Karpas-422 (cell line): ENCODE measurements around the gene KCTD6. TPM values are rescaled to one million over a fixed set of nuclear protein-coding genes. Genes with fewer than 3 reads are reported as not detected.

Experiments
- DNase-seq: peaks from one replicate; pipeline ENCODE4 v3.0.0-alpha.2; 2015
- H2AFZ ChIP-seq: fragments of 200-600 bp; sonication (generic); 2 replicates; pipeline ENCODE4 v1.6.1; 2014; ENCODE audit warnings: antibody characterized with exemption, low read length, mixed read lengths
- H3K27ac ChIP-seq: fragments of 200-600 bp; sonication (generic); 2 replicates; pipeline ENCODE4 v1.5.1; 2014; ENCODE audit warnings: mild to moderate bottlenecking, low read length, moderate library complexity
- H3K27me3 ChIP-seq: fragments of 200-600 bp; sonication (generic); 2 replicates; pipeline ENCODE4 v1.6.1; 2014; ENCODE audit warnings: low read length, mixed read lengths
- H3K36me3 ChIP-seq: fragments of 200-600 bp; sonication (generic); 2 replicates; pipeline ENCODE4 v1.6.1; 2014; ENCODE audit warnings: low read length, mixed read lengths; ENCODE audit not compliant: insufficient read depth
- H3K4me1 ChIP-seq: fragments of 200-600 bp; sonication (generic); 2 replicates; pipeline ENCODE4 v1.6.1; 2014; ENCODE audit warnings: mild to moderate bottlenecking, low read length, mixed read lengths
- H3K4me2 ChIP-seq: fragments of 200-600 bp; sonication (generic); 2 replicates; pipeline ENCODE4 v1.6.1; 2014; ENCODE audit warnings: low read length, low read depth, mild to moderate bottlenecking; ENCODE audit not compliant: poor library complexity, severe bottlenecking
- H3K4me3 ChIP-seq: fragments of 200-600 bp; sonication (generic); 2 replicates; pipeline ENCODE4 v1.5.1; 2014; ENCODE audit warnings: mild to moderate bottlenecking, antibody characterized with exemption, low read length, mixed read lengths
- H3K79me2 ChIP-seq: fragments of 200-600 bp; sonication (generic); 2 replicates; pipeline ENCODE4 v1.6.1; 2014; ENCODE audit warnings: mild to moderate bottlenecking, low read length, mixed read lengths
- H3K9ac ChIP-seq: fragments of 200-600 bp; sonication (generic); 2 replicates; pipeline ENCODE4 v1.6.0; 2014; ENCODE audit warnings: low read length
- H3K9me2 ChIP-seq: fragments of 200-600 bp; sonication (generic), shearing (Covaris generic); replicated peaks from 2 replicates; pipeline ENCODE4 v1.6.0; 2014; ENCODE audit warnings: mild to moderate bottlenecking, low read length, moderate library complexity; ENCODE audit not compliant: insufficient read depth
- H3K9me3 ChIP-seq: fragments of 300-700, 200-600 bp; sonication (generic); 2 replicates; pipeline ENCODE4 v1.6.1; 2014; ENCODE audit warnings: low read length, mixed read lengths
- H4K20me1 ChIP-seq: fragments of 200-600 bp; sonication (generic); 2 replicates; pipeline ENCODE4 v1.6.1; 2014; ENCODE audit warnings: mild to moderate bottlenecking, antibody characterized with exemption, low read length, low read depth; ENCODE audit not compliant: insufficient read depth
- total RNA-seq: library from RNA; depleted of rRNA; stranded (reverse); fragments of >200 nt; shearing (Covaris generic); gene quantifications from 2 replicates; pipeline ENCODE4 v1.2.3, GENCODE V29; 2014; ENCODE audit warnings: low replicate concordance

KCTD6 gene
- total RNA-seq, 1 experiment from 2014 or later = 17.9 TPM

GRCh38 chr3:58478781-58479180, 13.1 kb upstream of the KCTD6 start:
- Histone ChIP-seq H3K4me2 (no peak overlapping the region), H3K9me2 (no peaks in the 10 kb centered on the region), H3K79me2 (no peaks in the 10 kb centered on the region), H3K9ac (no peak overlapping the region), H3K27me3 (no peaks in the 10 kb centered on the region), H3K36me3 (no peaks in the 10 kb centered on the region), H2AFZ (no peak overlapping the region), H4K20me1 (no peaks in the 10 kb centered on the region), H3K4me1 (peaks cover 29% of the 10 kb centered on the region), H3K9me3 (no peaks in the 10 kb centered on the region), H3K27ac (no peak overlapping the region), H3K4me3 (no peak overlapping the region)
- DNase-seq = no peak

GRCh38 chr3:58480309-58480708, 11.6 kb upstream of the KCTD6 start:
- Histone ChIP-seq H3K27ac (no peak overlapping the region), H3K79me2 (no peaks in the 10 kb centered on the region), H4K20me1 (no peaks in the 10 kb centered on the region), H3K27me3 (no peaks in the 10 kb centered on the region), H3K36me3 (no peaks in the 10 kb centered on the region), H2AFZ (no peak overlapping the region), H3K9ac (no peak overlapping the region), H3K4me2 (no peak overlapping the region), H3K9me3 (no peaks in the 10 kb centered on the region), H3K4me1 (peaks cover 20% of the 10 kb centered on the region), H3K9me2 (no peaks in the 10 kb centered on the region), H3K4me3 (no peak overlapping the region)
- DNase-seq = no peak

GRCh38 chr3:58482917-58483636, 8.8 kb upstream of the KCTD6 start:
- no peaks in the 10 kb centered on the region for H3K9me2 ChIP-seq
- no peak overlapping the region for H3K27ac ChIP-seq
- H3K9ac ChIP-seq = no peak overlapping the region
- no peaks in the 10 kb centered on the region for H4K20me1 ChIP-seq
- peak; percentile 54 for DNase-seq
- no peak overlapping the region for H2AFZ ChIP-seq
- no peaks in the 10 kb centered on the region for H3K36me3 ChIP-seq
- peaks cover 14% of the 10 kb centered on the region for H3K4me1 ChIP-seq
- H3K4me3 ChIP-seq = no peak overlapping the region; the same call in 1 of the 2 replicates
- H3K79me2 ChIP-seq = no peaks in the 10 kb centered on the region
- H3K27me3 ChIP-seq = no peaks in the 10 kb centered on the region
- H3K9me3 ChIP-seq = no peaks in the 10 kb centered on the region
- H3K4me2 ChIP-seq = peak overlapping the region; percentile 48

GRCh38 chr3:58484045-58484721, 7.7 kb upstream of the KCTD6 start:
- no peak overlapping the region for H2AFZ ChIP-seq
- no peak for DNase-seq
- H3K9ac ChIP-seq = no peak overlapping the region

DNA sequence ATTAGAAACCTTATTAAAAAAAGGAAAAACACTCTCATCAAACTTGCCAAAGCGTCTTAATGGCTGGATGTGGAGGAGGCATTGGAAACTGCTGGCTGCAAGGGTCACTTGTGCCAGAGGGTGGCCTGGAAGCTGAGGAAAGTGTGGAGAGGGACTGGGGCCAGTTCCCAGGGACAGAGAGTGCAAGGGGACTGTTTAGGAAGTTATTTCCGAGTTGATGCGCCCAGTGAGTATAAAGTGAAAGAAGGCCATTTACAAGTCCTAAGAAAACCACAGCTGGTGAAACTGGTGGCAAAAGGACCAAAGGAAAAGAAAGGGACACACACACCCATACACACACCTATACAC, 7.2 kb upstream of the KCTD6 start:
- Histone ChIP-seq H3K79me2 (no peaks in the 10 kb centered on the region), H3K27ac (no peak overlapping the region), H3K4me3 (no peak overlapping the region), H4K20me1 (no peaks in the 10 kb centered on the region), H2AFZ (no peak overlapping the region), H3K4me1 (peaks cover 14% of the 10 kb centered on the region), H3K9me2 (no peaks in the 10 kb centered on the region), H3K9ac (no peak overlapping the region), H3K4me2 (no peak overlapping the region), H3K27me3 (no peaks in the 10 kb centered on the region), H3K36me3 (no peaks in the 10 kb centered on the region), H3K9me3 (no peaks in the 10 kb centered on the region)
- DNase-seq = no peak

More at GRCh38 chr3:58484045-58484721, 7.7 kb upstream of the KCTD6 start:
- no peak overlapping the region for H3K4me2 ChIP-seq
- H3K36me3 ChIP-seq = no peaks in the 10 kb centered on the region
- no peak overlapping the region for H3K4me3 ChIP-seq
- H4K20me1 ChIP-seq = no peaks in the 10 kb centered on the region
- no peaks in the 10 kb centered on the region for H3K9me2 ChIP-seq
- H3K79me2 ChIP-seq = no peaks in the 10 kb centered on the region
- H3K27ac ChIP-seq = no peak overlapping the region
- H3K27me3 ChIP-seq = no peaks in the 10 kb centered on the region
- no peaks in the 10 kb centered on the region for H3K9me3 ChIP-seq
- peaks cover 14% of the 10 kb centered on the region for H3K4me1 ChIP-seq

DNA sequence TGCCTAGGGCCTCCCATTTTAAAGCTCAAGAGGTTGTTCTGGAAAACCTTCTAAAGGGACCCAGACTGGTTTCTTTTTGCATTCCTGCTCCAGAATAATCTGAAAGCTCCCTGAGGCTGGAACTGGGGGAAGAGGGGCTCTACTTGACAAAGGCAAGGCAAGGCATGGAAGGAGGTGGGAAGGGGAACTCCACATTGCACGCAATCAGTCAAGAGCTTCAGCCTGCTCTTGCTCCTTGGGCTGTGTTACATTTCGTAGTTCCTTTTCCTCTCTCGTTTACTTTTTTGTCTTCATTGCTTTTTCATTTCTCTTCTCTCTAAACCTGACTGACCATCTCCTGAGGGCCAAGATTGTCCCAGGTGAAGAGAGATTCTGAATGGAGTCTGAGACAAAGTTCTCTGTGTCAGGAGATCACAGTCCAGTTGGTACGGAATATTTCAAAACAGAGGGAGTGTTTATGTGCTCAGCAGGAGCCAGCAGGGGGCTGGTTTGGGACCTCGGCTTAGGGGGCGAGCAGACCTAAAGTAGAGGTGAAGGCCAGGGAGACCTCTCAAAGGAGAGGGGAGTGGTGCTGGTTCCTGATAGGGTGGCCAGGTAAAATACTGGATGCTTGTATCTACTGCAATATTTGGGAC, 6.0 kb upstream of the KCTD6 start:
- Histone ChIP-seq H3K9me2 (no peaks in the 10 kb centered on the region), H3K79me2 (no peaks in the 10 kb centered on the region), H3K4me3 (no peak overlapping the region), H4K20me1 (no peaks in the 10 kb centered on the region), H3K27ac (no peak overlapping the region), H3K36me3 (no peaks in the 10 kb centered on the region), H2AFZ (no peak overlapping the region; the same call in 1 of the 2 replicates), H3K9me3 (no peaks in the 10 kb centered on the region), H3K27me3 (no peaks in the 10 kb centered on the region), H3K9ac (no peak overlapping the region), H3K4me2 (no peak overlapping the region), H3K4me1 (peaks cover 14% of the 10 kb centered on the region)
- DNase-seq = no peak

- Histone ChIP-seq H3K4me1 (peaks cover 19% of the 10 kb centered on the region), H4K20me1 (no peaks in the 10 kb centered on the region), H2AFZ (no peak overlapping the region), H3K79me2 (peaks cover under 1% of the 10 kb centered on the region), H3K27me3 (no peaks in the 10 kb centered on the region), H3K4me2 (no peak overlapping the region), H3K9ac (no peak overlapping the region), H3K9me2 (no peaks in the 10 kb centered on the region), H3K9me3 (no peaks in the 10 kb centered on the region), H3K36me3 (no peaks in the 10 kb centered on the region), H3K27ac (no peak overlapping the region), H3K4me3 (no peak overlapping the region)
- DNase-seq = no peak
Measured at GRCh38 chr3:58487140-58487886, 4.6 kb upstream of the KCTD6 start.

- H3K9me3 ChIP-seq = no peaks in the 10 kb centered on the region
- H4K20me1 ChIP-seq = no peaks in the 10 kb centered on the region
- H3K36me3 ChIP-seq = no peaks in the 10 kb centered on the region
- H3K27ac ChIP-seq = no peak overlapping the region
- H3K27me3 ChIP-seq = no peaks in the 10 kb centered on the region
- DNase-seq = no peak
- H3K9ac ChIP-seq = no peak overlapping the region
- peaks cover 21% of the 10 kb centered on the region for H3K4me1 ChIP-seq
- H3K9me2 ChIP-seq = no peaks in the 10 kb centered on the region
- H2AFZ ChIP-seq = no peak overlapping the region
- no peak overlapping the region for H3K4me2 ChIP-seq
- peaks cover 17% of the 10 kb centered on the region for H3K79me2 ChIP-seq
- no peak overlapping the region for H3K4me3 ChIP-seq
Measured at GRCh38 chr3:58488967-58489366, 2.9 kb upstream of the KCTD6 start.
